GM21619 (cell line): ENCODE data around the gene CCDC141.

Experiments
- ATAC-seq: cut with Tn5 transposase; IDR thresholded peaks from one replicate; pipeline ENCODE4 v1.9.1; 2021; ENCODE audit not compliant: unreplicated experiment

Gene CCDC141

GRCh38 chr2:178874529-178875240 is 175.3 kb downstream of the CCDC141 start:
- no peak for ATAC-seq

GRCh38 chr2:178873912-178874311 is 176.0 kb downstream of the CCDC141 start:
- ATAC-seq = no peak

GRCh38 chr2:178871536-178871935 is 178.4 kb downstream of the CCDC141 start:
- ATAC-seq = no peak

- ATAC-seq = no peak
Observed at GRCh38 chr2:178870703-178871102, 179.2 kb downstream of the CCDC141 start.

- ATAC-seq = no peak
Observed at GRCh38 chr2:178865999-178866398, 183.9 kb downstream of the CCDC141 start.

- ATAC-seq = no peak
Observed at GRCh38 chr2:178865146-178865936, 184.6 kb downstream of the CCDC141 start.

- no peak for ATAC-seq
Observed at GRCh38 chr2:178863856-178864620, 185.9 kb downstream of the CCDC141 start.

GRCh38 chr2:178863130-178863855 is 186.6 kb downstream of the CCDC141 start:
- no peak for ATAC-seq

- no peak for ATAC-seq
Observed at GRCh38 chr2:178860551-178860950, 189.4 kb downstream of the CCDC141 start.

GRCh38 chr2:178859730-178860129 is 190.2 kb downstream of the CCDC141 start:
- ATAC-seq = no peak

GRCh38 chr2:178858896-178859625 is 190.9 kb downstream of the CCDC141 start:
- ATAC-seq = no peak

GRCh38 chr2:178855151-178855550 is 194.8 kb downstream of the CCDC141 start:
- ATAC-seq = no peak

GRCh38 chr2:178848335-178848734 is 201.6 kb downstream of the CCDC141 start:
- ATAC-seq = no peak

GRCh38 chr2:178846458-178846802 is 203.5 kb downstream of the CCDC141 start:
- ATAC-seq = no peak

- ATAC-seq = no peak
Observed at GRCh38 chr2:178845566-178846457, 204.1 kb downstream of the CCDC141 start.

GRCh38 chr2:178844701-178845100 is 205.2 kb downstream of the CCDC141 start:
- ATAC-seq = no peak

- ATAC-seq = no peak
Observed at GRCh38 chr2:178844269-178844668, 205.7 kb downstream of the CCDC141 start.

GRCh38 chr2:178843697-178844096 is 206.2 kb downstream of the CCDC141 start:
- no peak for ATAC-seq

GRCh38 chr2:178836807-178837206 is 213.1 kb downstream of the CCDC141 start:
- no peak for ATAC-seq
